GM19035 (cell line): Measurements from ENCODE around the gene SNAP29.

Source experiments
- ATAC-seq: cut with Tn5 transposase; IDR thresholded peaks from one replicate; pipeline ENCODE4 v1.9.1; 2021; ENCODE audit not compliant: unreplicated experiment

SNAP29 gene

DNA sequence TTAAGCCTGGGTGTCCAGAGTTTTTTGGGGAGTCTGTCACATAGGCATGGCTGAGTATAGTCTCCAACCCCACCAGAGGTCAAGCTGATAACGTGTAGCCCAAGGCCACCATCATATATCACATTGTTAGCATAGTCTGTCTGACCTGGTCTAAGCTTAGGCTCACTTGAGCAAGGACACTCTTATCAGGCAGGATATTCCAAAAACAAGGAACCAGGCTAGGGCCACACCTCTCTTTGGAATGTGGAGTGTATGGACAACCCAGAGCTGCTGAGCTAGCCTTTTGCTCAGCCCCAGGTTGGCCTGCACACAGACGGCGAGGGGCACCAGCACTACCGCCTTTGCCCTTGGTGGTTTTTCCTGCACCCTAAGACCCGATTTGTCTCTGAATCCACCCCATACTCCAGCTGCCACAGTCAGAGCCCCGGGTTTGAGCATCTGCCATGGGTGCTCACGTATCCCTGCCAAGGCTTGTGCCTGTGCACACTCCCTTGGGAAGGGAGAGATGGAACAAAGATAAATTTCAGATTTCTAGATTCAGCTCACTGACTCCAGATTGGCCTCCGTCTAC, 7.2 kb downstream of the SNAP29 start:
- ATAC-seq, result no peak

- ATAC-seq, result no peak
Measured at GRCh38 chr22:20866736-20867135, 7.9 kb downstream of the SNAP29 start.

GRCh38 chr22:20867179-20868024, 8.6 kb downstream of the SNAP29 start:
- ATAC-seq, result no peak

- ATAC-seq, result no peak
Measured at GRCh38 chr22:20868025-20868962, 9.5 kb downstream of the SNAP29 start.

- ATAC-seq, result no peak
Measured at GRCh38 chr22:20869234-20869633, 10.4 kb downstream of the SNAP29 start.

DNA sequence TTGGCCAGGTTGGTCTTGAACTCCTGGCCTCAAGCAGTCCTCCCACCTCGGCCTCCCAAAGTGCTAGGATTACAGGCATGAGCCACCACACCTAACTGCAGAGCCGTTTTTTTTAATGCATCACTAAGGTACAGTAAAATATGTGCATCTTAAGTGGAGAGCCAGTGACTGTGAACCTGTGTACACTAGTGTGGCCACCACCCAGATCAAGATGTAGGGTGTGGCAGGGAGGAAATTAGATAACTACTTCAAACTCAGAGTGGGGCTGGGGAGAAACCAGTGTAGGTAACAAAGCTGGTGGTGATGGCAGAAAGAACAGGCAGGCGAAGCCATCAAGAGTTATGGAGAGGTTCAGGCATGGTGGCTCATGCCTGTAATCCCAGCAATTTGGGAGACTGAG, 14.4 kb downstream of the SNAP29 start:
- ATAC-seq, result no peak

DNA sequence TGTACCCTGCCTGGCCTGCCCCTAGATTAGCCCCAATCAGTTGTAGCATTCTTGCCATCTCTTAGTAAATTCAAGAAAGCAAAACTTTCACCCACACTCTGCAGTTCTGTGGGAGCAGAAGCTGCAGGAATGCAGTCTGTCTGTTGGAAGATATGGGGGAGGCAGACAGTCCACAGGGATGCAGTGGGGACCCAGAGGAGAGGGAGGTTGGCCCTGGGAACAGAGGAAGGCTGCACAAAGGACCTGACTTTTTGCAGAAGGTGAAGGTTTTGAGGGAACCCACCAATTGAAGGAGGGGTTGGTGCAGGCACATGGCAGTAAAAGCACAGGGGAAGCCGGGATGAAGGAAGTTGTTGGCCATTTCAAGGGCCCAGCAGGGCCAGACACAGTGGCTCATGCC, 16.5 kb downstream of the SNAP29 start:
- no peak for ATAC-seq

GRCh38 chr22:20877715-20878114, 18.9 kb downstream of the SNAP29 start:
- ATAC-seq, result no peak

- ATAC-seq, result no peak
Measured at GRCh38 chr22:20881231-20881630, 22.4 kb downstream of the SNAP29 start.

DNA sequence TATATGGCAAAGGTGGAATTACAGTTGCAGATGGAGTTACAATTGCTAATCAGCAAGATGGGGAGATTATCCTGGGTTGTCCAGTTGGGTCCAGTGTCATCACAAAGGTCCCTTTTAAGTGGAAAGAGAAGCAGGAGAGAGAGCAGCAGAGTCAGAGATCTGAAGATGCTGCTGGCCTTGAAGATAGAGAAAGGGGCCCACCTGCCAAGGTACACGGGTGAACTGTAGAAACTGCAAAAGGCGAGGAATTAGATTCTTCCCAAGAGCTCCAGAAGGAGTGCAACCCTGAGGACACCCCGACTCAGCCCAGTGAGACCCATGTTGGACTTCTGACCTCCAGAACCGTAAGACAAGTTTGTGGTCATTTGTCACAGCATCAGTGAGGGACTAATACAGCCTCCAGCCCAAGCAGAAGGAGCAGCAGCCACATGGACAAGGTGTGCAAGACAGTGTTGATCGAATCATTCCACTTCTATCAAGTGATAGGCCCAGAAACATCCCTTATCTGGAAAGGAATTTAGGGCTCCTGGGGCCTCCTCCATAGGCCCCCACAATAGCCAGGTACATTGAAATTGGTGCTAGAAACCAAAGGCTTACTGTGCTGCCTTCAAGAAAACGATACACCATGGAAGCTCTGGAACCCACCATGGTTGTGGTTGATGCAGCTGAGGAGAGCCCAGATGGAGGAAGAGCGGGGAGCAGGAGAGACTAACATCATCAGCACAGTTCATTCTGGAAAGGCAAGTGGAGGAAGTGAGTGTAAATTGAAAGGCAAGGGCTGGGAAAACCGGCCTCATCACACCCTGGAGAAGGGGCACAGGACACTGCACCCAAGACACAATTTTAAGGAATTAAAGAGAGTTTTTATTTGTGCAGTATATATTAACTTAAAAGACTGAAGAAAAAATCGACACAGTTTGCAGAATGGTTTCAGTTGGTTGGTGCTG, 23.3 kb downstream of the SNAP29 start:
- no peak for ATAC-seq

GRCh38 chr22:20882855-20883254, 24.0 kb downstream of the SNAP29 start:
- no peak for ATAC-seq

DNA sequence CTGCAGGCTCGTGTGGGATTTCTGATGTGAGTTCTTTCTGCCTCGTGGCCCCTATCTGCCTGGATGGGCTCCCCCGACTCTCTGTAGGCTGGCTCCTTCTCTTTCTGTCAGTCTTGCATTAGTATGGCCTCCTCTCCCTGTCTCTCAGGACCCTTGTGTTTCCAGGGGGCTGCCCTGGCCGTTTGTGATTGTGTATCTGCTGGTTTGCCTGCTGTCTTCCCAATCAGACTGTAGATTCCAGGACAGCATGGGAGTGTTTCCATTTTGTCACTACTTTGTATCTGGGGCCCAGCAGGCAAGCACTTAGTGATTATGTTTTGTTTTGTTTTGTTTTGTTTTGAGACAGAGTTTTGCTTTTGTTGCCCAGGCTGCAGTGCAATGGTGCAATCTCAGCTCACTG, 25.6 kb downstream of the SNAP29 start:
- ATAC-seq, result no peak

- no peak for ATAC-seq
Measured at GRCh38 chr22:20885017-20885556, 26.3 kb downstream of the SNAP29 start.

DNA sequence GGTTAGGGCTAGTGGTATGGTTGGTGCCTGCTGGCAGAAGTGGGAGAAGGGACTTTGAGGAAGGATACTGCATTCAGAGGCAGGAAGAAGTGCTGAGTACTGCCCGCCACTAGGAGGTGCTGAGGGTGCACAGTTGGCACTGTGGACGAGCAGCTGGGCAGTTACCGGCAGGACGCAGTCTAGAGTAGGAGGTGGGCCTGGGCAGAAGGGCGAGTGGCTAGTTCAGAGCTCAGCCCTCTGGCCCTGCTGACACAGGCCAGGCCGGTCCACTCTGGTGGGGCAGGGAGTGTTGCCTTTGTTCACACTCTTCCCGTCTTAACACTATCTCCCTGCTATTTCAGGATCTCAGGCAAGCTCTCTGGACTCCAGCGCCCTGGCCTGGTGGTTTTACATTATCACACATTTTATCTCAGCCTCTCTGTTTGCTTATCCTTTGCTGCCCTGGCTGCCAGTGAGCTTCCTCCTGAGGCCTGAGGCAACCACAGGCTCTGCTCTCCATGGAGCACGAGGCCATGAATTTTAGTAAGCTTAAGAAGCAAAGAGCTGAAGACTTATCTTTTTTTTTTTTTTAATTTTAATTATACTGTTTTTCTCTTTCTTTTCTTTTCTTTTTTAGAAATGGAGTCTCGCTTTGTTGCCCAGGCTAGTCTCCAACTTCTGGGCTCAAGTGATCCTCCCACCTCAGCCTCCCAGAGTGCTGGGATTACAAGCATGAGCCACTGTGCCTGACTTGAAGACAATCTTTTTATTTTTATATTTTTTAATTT, 26.9 kb downstream of the SNAP29 start:
- no peak for ATAC-seq

DNA sequence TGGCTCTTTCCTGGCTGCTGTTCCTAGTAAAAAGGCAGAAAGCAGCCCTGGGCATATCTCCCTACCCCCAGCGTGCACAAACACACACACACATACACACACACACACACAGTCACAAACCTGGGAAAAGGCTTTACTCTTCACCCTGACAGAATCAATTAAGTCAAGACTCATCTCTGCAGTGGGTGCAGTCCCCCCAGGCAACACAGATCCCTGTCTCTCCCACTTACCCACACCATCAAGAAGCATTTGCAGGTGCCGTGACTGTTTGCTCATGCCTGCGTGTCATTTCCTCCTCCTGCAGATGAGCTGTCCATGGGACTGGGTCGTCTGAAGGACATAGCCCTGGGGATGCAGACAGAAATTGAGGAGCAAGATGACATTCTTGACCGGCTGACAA, 28.6 kb downstream of the SNAP29 start:
- ATAC-seq, result no peak

GRCh38 chr22:20889025-20889704, 30.4 kb downstream of the SNAP29 start:
- no peak for ATAC-seq

GRCh38 chr22:20889904-20890540, 31.2 kb downstream of the SNAP29 start:
- no peak for ATAC-seq

GRCh38 chr22:20890975-20891374, 32.2 kb downstream of the SNAP29 start:
- no peak for ATAC-seq
